H1 (cell line): Measurements from ENCODE around the gene TRAPPC3. TPM values are rescaled to one million over a fixed set of nuclear protein-coding genes. Genes with fewer than 3 reads are reported as not detected.

Experiments
- CEBPB ChIP-seq: IDR thresholded peaks from 2 replicates; pipeline ENCODE4 v1.6.1; 2012; ENCODE audit warnings: low read depth, low read length
- CREB1 ChIP-seq: IDR thresholded peaks from 2 replicates; pipeline ENCODE4 v1.6.1; 2012; ENCODE audit warnings: inconsistent platforms
- SAP30 ChIP-seq: fragments of 300-600 bp; sonication (generic); IDR thresholded peaks from 2 replicates; pipeline ENCODE4 v1.7.1; 2012; ENCODE audit warnings: low read length, moderate library complexity, mild to moderate bottlenecking, inconsistent platforms; ENCODE audit not compliant: insufficient read depth, insufficient replicate concordance
- SP1 ChIP-seq: IDR thresholded peaks from 2 replicates; pipeline ENCODE4 v1.6.1; 2011; ENCODE audit warnings: low read depth, low read length
- SP2 ChIP-seq: IDR thresholded peaks from 2 replicates; pipeline ENCODE4 v1.6.1; 2012; ENCODE audit warnings: mild to moderate bottlenecking, low read length, inconsistent platforms
- TAF1 ChIP-seq: IDR thresholded peaks from 2 replicates; pipeline ENCODE4 v1.6.1; 2011; ENCODE audit warnings: mild to moderate bottlenecking, low read depth, low read length
- polyA plus RNA-seq, 7 experiments: library from polyadenylated mRNA; depleted of rRNA in 3 of 7; stranded (reverse) in 5 of 7; unstranded in 2 of 7; fragments of >200 nt in 5 of 7; fragments of 200-250 nt in 2 of 7; gene quantifications; 1 replicate in 5 of 7; 2 replicates in 1 of 7; 4 replicates in 1 of 7; pipeline versions ENCODE4 v1.2.1 to v1.2.3, GENCODE V29; 2011 to 2013; ENCODE audit warnings: missing spikeins in 2 of 7, mixed read lengths in 2 of 7
- total RNA-seq: library from RNA; stranded (reverse); fragmentation: NEBNext Ultra II Directional; extraction: Animal tissue kit (Norgen Biotek cat#: 25700); gene quantifications from 2 replicates; pipeline ENCODE4 v1.2.1, GENCODE V29; 2021

Gene TRAPPC3
- total and polyA plus RNA-seq, 2 of the 8 experiments (the other 6 are each of a cell fraction or from before 2014, with no cell fraction given), result 47.8 to 51.0 TPM

DNA sequence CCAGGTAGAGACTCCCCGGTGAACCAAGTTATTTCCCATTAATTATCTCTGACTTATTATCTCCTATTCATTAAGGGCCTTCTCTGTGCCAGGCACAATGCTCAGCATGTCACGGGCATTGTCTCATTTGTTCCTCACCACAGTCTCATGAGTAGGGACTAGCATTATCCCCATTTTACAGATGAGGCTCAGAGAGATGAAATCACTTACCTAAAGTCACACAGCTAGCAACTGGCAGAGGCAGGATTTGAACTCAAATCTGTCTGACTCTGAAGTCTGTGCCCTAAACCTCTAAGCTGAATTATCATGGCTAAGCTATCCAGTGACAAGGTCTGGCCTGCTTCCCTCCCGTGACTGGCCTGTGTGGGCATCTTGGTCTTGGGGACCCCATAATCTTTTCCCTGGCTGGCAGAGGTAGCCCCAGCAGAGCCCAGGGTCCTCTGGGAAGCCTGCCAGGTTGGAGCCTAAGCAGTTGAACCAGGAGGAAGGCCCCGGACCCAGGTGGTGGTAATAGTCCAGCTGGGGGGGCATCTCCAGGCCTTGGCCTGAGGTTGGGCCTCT lies 11.2 kb upstream of the TRAPPC3 start (continued):
- no peak for TF ChIP-seq SAP30
- no peak for TF ChIP-seq CREB1
- no peak for TF ChIP-seq CEBPB
- TF ChIP-seq TAF1, result no peak
- TF ChIP-seq SP1, result no peak
- TF ChIP-seq SP2, result no peak
